PC-9 (cell line): Measurements from ENCODE around the gene PEX11G.

Source experiments
- CTCF ChIP-seq: fragments of 200-600 bp; sonication (generic); conservative IDR thresholded peaks from 2 replicates; pipeline ENCODE4 v1.6.1; 2017; ENCODE audit warnings: mixed run types, antibody characterized with exemption, mild to moderate bottlenecking, moderate library complexity
- EZH2 ChIP-seq: fragments of 200-600 bp; sonication (generic); IDR thresholded peaks from 2 replicates; pipeline ENCODE4 v1.8.0; 2017; ENCODE audit warnings: antibody characterized with exemption, low read depth

- TF ChIP-seq CTCF (no peak), EZH2 (no peak)
These were observed 17.8 kb upstream of the PEX11G start for GRCh38 chr19:7506385-7507328.
